ENCODE data around the gene SMG9.

- no peak for TF ChIP-seq CTCF (IDR thresholded peaks at IDR 0.05)
- TF ChIP-seq POLR2A (IDR thresholded peaks at IDR 0.05): no peak
Measured at GRCh38 chr19:43705729-43706128, 49.0 kb downstream of the SMG9 start.

All from tibial nerve (tissue), 3 donors.